ENCODE data around the gene ACTA2.

Gene ACTA2

GRCh38 chr10:88952647-88953111, at the start of gene ACTA2:
Gene ACTA2, minus strand, starts transcription at chr10:88952773. Its CDS starts 3,843 bp downstream, at chr10:88948930.
- DNase-seq, result no peak

- DNase-seq, result no peak
These were observed 49.1 kb upstream of the ACTA2 start for GRCh38 chr10:89001729-89002072.

- no peak for DNase-seq
These were observed 48.6 kb upstream of the ACTA2 start for GRCh38 chr10:89001024-89001728.

GRCh38 chr10:88999625-89000024, 47.1 kb upstream of the ACTA2 start:
- DNase-seq, result no peak

GRCh38 chr10:88996927-88997326, 44.4 kb upstream of the ACTA2 start:
- no peak for DNase-seq

- no peak for DNase-seq
These were observed 42.7 kb upstream of the ACTA2 start for GRCh38 chr10:88995156-88995876.

- DNase-seq, result no peak
These were observed 41.4 kb upstream of the ACTA2 start for GRCh38 chr10:88994019-88994418.

GRCh38 chr10:88992921-88993524, 40.5 kb upstream of the ACTA2 start:
- DNase-seq, result no peak

GRCh38 chr10:88991899-88992320, 39.3 kb upstream of the ACTA2 start:
- DNase-seq, result no peak

GRCh38 chr10:88991161-88991898, 38.8 kb upstream of the ACTA2 start:
- no peak for DNase-seq

- DNase-seq, result no peak
These were observed 38.0 kb upstream of the ACTA2 start, which contains the start of gene FAS for GRCh38 chr10:88990384-88991160. Gene FAS, plus strand, starts transcription at chr10:88990798. Its CDS starts 79 bp downstream, at chr10:88990877.

- no peak for DNase-seq
These were observed 37.3 kb upstream of the ACTA2 start for GRCh38 chr10:88989824-88990383.

- no peak for DNase-seq
These were observed 36.9 kb upstream of the ACTA2 start for GRCh38 chr10:88989423-88989822.

GRCh38 chr10:88987840-88988239, 35.3 kb upstream of the ACTA2 start:
- no peak for DNase-seq

GRCh38 chr10:88987243-88987725, 34.7 kb upstream of the ACTA2 start:
- DNase-seq, result no peak

GRCh38 chr10:88986549-88987242, 34.1 kb upstream of the ACTA2 start:
- no peak for DNase-seq

GRCh38 chr10:88984525-88984924, 32.0 kb upstream of the ACTA2 start:
- no peak for DNase-seq

GRCh38 chr10:88983939-88984338, 31.4 kb upstream of the ACTA2 start:
- DNase-seq, result no peak

- no peak for DNase-seq
These were observed 30.6 kb upstream of the ACTA2 start for GRCh38 chr10:88983206-88983605.

- no peak for DNase-seq
These were observed 29.8 kb upstream of the ACTA2 start for GRCh38 chr10:88982366-88982765.

- no peak for DNase-seq
These were observed 28.9 kb upstream of the ACTA2 start for GRCh38 chr10:88981435-88981834.
